Activated naive CD4-positive, alpha-beta T cell treated with Interleukin-2 at 50 U/mL for 16 hours (primary cell): ENCODE measurements around the gene TSPAN32.

ENCODE experiments used
- DNase-seq: peaks from one replicate; pipeline ENCODE4 v3.0.0-alpha.2; 2020

The TSPAN32 gene

DNA sequence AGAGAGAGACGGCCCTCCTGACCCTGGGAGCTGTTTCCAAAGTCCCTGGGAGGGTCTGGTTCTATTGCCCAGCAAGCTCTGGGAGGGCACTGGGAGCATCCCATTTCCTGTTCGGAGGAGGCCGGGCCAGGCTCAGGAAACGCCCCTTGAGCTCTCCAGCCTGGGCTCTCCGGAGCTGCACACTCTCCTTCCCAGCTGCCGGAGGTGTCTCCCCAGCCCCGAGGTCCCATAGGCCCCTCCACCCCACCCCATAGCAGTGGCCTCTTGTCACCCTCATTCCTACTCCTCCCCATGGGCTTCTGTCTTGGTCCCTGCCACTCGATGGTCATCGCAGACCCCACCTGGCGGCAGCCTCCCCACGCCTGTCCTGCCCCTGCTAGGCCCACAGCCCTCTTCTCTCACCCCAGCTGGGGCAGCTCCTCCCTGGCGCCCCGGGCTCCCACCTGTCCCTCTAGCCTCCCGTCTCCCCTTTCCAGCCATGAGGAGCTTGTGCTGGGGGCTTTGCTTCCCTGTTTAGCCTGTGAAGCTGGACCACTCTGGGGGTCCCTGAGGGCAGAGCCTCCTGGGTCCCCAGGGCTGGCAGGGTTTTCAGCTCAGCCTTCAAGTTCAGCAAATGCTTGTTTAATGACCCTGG lies 2.8 kb downstream of the TSPAN32 start:
- DNase-seq, result no peak

DNA sequence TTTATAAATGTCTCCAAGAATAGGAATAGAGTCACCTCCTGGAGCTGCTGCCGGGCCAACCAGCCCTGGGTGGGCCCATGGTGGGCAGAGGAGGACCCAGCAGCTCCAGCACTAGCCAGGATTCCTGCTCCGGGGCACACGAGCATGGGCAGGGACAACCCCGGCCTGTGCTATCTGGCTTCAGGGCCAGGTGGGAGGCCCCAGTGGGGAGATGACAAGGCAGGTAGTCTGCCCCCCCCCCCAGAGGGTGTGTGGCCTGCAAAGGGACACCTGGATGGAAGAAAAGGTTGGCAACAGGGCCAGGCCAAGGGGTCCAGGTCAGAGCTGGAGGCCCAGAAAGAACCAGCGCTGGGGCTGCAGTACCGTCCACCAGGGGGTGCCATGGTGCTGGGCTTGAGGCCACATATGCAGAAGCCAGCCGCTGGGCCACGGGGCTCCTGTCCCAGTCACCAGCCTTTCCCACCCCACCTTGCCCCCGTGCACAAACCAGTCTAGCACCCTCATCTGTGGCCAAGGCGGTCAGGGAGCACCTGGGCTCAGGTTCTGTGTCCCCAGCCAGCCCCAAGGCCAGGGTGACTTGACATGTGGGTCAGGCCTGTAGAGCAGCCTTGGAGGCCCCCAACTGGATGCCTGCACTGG lies 3.4 kb downstream of the TSPAN32 start:
- peak; percentile 85 for DNase-seq

DNA sequence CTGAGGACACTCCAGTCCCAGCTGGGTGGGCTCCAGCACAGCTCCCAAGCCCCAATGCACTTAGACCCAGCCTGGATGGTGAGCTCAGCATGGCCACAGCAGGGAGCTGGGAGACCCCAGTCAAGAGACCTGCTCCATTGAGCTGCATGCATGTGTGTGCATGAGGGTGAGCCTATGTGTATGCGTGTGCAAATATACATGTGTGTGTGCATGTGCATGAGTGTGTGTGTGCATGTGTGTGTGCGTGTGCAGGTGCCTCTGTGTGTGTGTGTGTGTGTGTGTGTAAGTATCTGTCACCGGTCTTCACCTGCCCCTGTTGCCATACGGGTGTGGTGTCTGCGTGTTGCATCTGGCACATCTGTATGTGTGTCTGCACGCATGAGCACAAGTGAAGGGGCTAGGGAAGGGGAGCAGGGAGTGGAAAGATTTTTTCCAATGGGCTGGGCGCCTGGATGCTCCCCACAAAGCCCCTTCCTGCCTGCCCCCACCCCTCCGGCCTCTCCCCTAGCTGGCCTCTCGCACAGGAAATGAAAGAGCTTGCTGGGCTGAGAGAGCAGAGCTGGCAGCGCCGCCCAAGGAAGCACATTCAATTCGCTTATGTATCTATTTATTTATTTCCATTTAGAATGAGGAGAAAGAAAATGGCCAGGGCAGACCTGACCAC lies 4.1 kb downstream of the TSPAN32 start:
- no peak for DNase-seq

DNA sequence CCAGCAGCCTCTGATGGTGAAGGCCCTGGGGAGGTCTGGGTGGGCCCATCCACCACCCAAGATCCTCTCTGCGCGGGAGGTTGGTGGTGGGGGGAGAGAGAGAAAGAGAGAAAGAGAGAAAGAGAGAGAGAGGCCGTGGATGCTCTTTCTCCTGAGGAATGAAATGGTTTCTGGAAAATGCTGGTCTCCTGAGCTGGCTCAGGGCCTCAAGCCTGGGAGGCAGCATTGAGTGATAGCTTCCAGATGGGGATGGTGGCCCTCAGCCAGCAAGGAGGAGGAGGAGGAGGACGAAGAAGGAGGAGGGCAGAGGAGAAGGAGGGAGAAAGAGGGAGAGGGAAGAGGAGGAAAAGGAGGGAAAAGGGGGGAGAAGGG lies 4.6 kb downstream of the TSPAN32 start:
- DNase-seq, result no peak

DNA sequence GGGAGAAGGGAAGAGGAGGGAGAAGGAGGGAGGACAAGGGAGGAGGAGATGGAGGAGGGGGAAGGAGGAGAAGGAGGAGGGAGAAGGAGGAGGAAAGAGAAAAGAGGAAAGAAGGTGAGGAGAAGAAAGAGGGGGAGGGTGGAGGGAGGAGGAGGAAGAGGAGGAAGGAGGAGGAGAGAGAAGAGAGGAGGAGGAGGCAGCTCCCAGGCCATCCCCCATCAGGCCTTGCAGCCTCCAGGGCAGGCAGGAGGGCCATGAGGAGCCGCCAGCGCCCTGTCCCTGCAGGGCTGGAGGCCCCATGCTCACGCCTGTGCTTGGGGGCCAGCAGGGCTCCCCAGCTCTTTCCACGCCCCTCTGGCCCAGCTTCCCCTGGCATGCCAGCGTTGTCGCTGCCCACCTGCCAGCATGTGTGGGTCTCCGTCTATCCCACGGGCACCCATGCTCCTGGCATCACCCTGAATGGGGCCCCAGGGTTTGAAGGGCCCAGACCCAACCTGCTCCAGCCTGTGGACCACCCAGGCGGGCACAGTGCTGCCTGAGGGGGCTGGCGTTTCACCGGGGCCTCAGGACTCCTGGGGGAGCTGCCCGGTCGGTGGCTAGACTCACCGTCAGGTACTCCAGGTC lies 5.2 kb downstream of the TSPAN32 start:
- no peak for DNase-seq

DNA sequence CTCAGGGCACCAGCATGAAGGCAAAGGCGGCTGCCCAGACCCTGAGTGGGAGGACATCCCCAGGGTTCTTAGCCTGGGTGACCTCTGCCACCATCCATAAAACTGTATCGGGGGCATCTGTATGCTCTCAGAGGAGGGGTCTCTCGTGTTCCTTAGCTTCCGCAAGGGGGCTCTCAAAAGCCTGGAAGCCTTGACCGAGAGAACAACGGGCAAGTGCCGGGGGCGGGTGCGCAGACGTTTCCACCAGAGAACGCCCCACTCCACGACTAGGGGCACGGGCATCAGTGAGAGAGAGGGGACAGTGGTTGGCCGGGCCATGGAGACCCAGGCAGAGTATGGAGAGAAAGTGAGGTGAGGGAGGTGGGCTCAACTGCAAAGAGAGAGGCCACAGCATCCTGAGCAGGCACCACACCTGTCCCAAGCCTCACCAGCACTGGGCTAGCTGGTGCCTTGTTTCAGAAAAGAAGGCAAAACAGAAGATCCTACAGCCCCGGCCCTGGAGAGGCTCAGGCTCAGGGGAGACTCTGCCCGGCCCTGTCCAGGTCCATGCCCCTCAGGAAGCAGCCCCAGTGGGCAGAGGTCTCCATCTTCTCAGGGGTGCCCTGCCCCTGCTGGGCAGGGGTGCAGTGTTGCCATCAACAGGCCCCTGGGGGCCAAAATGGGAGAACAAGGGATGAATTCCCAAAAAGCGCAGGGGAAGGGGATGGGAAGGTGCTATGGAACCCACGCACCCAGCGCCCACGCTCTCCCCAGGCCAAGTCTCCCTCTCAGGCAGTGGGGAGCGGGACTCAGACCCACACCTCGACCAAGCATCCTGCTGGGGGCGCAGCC lies 5.9 kb downstream of the TSPAN32 start:
- no peak for DNase-seq

DNA sequence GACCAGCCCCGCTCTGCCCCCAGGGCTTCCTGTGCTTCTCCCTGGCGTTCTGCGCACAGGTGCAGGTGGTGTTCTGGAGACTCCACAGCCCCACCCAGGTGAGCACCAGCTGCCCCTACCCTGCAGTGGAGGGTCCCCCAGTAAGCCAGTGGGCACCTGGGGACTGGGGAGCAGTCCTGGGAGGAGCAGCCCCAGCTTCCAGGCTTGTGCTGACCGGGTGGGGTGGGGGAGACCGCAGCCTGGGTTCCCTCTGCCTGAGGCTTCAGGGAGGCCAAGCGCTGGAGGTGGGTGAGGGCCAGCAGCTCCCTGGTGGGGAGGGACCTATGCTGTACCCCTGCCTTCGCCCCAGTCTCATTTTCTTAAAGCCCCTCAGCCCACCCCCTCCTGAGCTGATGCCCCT lies 6.9 kb downstream of the TSPAN32 start:
- no peak for DNase-seq

DNA sequence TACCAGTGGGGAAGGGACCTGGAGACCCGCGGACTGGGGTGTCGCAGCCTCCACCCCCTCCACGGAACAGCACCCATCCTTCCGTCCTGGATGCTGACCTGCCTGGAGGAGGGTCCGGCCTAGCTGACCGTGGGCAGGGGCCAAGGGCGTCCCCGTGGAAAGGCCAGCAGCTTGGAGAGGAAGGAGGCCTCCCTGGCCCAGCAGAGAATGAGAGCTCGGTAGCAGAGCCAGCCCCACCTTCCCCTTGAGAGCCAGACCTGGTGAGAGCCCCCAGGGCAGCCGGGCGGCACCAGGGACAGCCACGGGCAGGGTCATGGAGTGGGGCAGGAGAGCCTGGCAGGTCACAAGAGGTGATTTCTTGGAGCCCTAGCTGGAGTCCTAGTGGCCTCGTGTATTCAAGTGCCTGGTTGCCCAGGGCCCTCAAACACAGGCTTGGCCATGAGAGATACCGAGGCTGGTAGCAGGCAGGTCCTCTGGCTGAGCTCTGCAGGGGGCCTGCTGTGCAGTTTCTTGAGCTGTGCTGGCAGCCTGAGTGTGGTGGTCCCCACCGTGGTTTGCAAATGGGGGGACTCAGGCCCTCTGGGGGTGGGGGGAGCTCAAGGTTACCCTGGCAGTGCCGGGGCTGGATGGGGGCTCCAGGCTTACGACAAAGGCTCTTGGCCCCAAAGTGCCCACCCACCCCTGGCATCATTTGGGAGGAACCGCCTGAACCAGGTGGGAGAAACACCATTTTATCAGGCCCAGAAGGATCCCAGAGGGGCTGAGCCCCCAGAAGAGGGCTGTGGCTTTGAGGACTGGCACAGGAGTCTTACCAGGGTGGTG lies 7.6 kb downstream of the TSPAN32 start:
- DNase-seq, result no peak

DNA sequence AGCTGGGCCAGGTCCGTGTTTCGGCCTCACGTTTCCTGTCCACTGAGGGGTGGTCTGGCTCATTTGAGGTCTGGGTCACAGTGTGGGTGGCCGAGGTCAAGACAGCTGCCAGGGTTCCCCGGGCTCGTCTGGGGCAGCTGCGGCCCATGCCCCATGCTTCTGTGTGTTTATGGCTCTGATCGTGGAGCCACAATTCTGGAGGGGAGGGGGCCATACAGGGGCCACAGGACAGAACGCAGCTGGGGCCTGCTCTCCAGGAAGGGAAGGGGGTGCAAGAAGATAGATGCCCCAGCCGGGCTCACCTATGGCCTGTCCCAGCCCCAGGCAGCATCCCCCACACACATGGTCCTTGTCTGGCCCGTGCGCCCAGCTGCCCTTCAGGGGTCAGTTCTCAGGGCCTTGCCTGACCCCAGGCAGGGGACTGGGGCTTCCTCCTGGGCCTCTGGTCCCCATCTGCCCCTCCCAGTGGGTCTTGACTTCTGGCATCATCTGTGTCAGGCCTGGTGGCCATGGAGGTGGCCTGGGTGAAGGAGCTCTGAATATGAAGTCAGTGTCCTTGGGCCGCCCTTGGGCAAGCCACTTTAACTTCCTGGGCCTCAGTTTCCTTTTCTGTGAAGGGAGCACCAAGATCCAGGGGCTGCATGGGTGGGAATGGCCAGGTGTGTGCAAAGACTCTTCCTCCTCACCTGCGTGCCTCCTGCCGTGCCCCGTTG lies 8.4 kb downstream of the TSPAN32 start:
- DNase-seq, result no peak

DNA sequence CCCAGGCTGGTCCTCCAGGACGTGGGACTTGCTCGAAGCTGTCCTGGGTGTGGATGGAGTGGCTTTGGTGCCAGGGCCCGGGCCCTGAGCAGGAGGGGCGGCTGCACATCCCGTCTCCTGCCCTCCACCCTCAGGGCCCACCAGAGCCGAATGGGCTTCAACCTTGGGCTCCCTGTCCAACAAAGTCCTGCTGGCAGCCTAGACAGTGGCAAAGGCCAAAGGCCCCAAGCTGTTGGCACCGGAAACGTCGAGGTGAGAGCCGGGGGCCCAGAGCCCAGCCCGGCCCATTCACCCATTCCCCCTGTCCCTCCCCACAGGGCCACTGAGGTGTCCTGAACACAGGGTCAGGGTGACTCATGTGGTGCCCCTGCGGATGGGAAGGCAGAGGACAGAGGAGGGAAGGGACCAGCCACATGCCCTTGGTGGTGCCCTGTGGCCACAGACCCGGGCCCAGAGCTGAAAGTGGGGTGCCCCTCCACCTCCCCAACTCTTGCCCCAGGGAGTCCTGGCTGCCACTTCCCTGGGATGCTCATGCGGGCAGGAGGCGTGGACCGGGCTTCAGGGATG lies 9.1 kb downstream of the TSPAN32 start:
- DNase-seq, result no peak

DNA sequence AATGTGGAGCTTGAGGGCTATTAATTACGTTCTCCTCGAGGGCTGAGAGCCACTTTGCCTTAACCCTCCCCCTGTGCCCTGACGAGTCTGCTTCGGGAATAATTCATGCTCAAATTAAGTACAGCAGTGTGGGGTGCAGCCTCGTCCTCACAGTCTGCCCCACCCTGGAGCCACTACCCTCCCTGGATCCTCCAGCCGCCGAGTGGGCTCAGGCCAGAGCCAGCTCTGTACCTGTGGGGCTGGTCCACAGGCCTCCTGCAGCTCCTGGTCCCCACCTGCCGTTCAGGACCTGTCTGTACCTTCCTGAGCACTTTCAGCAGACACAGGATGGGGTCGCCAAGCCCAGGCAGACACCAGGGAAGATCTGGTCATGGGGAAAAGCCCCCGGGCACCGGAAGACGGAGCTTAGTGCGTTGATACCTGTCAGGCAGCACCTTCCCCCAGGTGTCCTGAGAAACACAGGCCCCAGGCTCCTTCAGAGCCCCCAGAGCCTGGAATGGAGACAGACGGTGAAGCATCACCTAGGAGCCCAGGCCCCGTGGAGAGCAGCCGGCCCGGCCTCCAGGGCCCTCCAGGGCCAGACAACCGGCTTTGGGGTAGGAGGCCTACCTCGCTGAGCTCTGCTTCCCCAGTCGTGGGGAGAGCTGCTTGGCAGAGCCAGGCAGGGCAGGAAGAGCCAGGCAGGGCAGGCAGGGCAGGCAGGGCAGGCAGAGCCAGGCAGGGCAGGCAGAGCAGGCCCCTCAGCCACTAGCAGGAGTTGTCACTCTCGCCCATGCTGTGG lies 9.7 kb downstream of the TSPAN32 start:
- no peak for DNase-seq

DNA sequence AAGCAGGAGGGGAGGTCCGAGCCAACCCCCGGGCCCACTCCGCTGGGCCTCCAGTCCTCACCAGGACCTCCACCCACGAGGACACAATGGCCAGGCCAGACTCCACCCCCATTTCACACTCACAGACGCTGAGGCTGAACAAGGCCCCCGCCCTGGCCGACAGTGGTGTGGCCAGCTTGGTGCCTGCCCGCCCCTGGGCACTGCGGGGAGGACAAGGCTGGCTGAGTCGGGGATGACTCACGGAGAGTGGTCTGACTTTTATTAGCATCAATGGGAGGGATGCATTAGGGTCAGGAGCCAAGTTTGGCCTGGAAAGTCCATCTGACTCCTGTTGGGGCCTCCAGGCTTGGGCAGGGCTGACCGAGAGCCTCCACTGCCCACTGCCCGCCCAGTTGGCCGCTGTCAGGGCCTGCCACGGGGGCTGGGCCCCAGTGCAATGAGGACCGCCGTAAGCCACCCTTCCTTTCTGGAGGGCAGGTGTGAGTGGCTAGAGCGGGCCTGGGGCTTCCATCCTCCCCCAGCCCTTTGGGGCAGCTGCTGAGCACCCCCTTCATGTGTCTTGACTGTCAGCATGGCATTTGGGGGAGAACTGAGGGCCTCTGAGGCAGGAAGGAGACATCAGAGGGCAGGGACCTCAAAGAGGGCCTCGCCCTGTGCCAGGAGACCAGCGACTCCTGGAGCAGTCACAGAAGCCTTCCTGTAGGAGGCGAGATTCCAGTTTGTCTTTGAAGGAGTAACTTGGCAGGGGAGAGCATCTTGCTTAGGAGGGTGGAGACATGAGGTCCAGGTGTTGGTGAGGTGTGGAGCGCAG lies 10.6 kb downstream of the TSPAN32 start:
- no peak for DNase-seq

DNA sequence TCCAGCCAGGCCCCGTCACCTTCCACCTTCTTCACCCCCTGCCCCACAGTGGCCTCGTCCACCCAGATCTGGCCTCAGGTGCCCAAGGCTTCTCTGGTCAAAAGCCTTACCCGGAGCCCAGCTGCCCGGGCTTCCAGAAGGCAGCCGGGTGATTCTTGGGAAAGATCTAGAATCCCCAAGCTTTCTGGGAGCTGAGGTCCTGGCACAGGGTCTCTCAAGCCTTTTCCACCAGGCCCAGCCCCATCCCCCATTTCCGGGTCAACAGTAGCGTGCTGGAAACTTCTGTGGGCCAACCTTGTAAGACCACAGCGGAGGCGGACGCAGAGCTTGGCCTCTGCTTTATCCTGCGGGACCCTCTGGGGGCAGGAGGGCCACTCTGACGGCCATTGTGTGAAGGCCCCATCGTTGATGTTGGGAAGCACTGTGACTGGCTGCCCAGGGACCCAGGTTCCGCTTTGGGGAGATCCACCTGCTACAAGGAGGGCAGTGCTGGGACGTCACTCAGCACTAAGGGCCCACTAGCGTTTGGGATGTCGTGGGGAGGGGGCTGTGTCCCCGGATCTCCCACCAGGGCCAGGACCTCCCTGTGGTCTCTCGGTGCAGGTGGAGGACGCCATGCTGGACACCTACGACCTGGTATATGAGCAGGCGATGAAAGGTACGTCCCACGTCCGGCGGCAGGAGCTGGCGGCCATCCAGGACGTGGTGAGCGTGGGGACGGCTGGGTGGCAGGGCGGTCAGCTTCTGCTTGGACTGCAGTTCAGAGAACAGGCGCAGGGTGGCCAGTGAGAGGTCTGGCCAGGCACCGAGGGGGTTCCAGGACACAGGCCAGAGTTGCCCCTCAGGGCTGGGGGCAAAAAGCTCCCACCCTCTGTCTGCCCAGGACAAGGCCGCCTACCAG lies 11.5 kb downstream of the TSPAN32 start:
- no peak for DNase-seq

DNA sequence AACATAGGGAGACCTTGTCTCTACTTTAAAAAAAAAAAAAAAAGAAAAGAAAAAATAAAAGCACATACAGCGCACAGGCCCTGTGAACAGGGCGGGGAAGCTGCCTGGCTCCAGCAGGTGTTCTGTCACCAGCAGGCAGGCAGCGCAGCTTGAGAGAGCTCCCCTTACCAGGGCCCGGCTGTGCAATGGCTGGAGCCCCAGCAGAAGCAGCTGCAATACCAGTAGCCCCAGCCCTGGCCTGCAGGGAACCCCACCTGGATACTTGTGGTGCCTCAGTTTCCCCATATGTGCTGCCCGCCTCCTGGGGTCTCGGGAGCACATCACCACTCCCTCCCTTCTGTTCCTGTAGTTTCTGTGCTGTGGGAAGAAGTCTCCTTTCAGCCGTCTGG lies 12.3 kb downstream of the TSPAN32 start:
- no peak for DNase-seq

DNA sequence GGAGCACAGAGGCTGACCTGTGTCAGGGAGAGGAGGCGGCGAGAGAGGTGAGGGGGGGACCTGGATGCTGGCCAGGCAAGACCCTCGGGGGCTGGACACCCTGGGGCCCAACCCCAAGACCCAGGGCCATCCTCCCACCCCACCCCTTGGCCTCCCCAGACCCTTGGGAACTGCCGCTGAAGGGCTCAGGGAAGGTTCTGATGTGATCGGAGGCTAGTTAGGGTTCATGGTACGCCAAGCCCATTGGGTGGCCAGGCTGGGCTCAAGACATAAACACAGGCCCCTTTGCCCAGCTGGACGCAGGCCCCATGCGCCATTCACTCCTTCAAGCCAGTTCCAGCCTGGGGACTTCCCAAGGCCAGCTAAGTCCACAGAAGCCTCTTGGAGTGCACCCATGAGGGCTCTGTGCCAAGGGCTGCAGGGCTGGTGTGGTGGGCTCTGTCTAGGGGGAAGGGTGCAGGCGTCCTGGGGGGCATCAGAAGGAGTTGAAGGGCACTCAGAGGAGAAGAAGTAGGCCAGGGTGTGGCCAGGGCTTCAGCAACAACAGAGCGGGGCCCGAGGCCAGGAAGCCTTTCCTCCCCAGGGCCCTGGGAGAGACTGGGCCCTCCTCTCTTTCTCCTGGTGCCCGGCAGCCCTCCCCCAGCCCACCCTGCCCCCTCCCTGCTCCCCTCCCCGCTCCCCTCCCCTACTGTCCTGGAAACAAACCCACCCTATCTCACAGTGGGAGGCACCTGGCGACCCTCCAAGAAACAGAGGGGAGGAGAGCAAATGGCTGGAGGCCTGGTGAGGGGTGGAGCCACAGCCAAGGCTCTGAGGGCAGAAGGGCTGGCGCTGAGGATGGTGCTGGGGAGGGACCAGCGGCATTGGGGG lies 12.9 kb downstream of the TSPAN32 start:
- no peak for DNase-seq

DNA sequence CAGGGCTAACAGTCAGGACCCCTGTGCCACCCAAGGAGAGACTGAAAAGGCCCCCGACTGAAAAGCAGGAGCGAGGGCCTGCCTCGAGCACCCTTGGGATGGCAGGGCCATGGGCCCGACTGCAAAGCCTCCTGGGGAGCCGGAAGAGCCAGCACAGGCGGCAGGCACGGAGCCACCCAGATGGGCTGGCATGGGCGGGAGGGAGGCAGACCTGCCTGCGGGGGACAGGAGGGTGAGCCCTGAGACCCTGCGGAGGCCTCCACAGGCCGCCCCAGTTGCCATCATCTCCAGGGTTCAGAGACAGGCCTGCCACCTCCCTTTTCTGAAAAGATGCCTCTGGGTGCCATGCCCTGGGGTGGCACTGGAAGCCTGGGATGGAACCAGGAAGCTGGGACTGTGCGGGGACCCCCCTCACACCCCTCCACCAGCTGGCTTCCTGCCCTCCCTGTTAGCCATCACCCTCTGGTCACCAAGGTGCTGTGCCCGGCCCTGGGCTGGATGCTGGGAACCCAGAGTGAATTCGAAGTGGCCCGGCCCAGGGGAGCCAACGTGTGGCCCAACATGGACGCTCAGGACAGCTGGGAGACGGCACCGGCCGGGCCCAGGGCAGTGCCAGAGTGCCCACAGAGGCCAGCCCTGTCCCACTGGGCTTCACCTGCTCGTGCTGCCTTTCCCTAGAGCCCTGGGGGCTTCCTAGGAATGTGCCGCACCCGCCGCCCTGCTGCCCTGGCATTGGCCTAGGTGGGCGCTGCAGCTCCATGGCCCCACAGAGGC lies 13.8 kb downstream of the TSPAN32 start:
- DNase-seq, result no peak
